HCT116 (cell line): ENCODE data around the gene SLC23A1. TPM values are rescaled to one million over a fixed set of nuclear protein-coding genes. Genes with fewer than 3 reads are reported as not detected.

Source experiments
- ATAC-seq: fragments of 200-7000 bp; cut with Tn5 transposase; 2 replicates; pipeline ENCODE4 v1.9.1; 2020; ENCODE audit warnings: mild to moderate bottlenecking, moderate library complexity
- BruUV-seq: library from RNA; stranded (reverse); fragments of 400-500 nt; replicated peaks from 2 replicates; lab custom pipeline; 2021; lab: Mats Ljungman, UMichigan
- CTCF ChIA-PET: fragments of 300-600 bp; sonication (Branson Sonifier 250); formaldehyde crosslinking; loops from one replicate; lab custom pipeline; 2021; ENCODE audit warnings: antibody characterized with exemption; lab: Charles Lee
- POLR2A ChIA-PET: fragments of 300-600, 350-600 bp; sonication (Branson Sonifier 250); formaldehyde crosslinking; loops from one replicate; lab custom pipeline; 2021; ENCODE audit warnings: antibody characterized with exemption; lab: Charles Lee
- RAD21 ChIA-PET, 2 experiments: fragments of 300-600 bp; sonication (Branson Sonifier 250); formaldehyde crosslinking; loops; one replicate each; lab custom pipeline; 2023; ENCODE audit warnings: low total read pairs in 2 of 2; ENCODE audit not compliant: uncharacterized antibody in 2 of 2, unreplicated experiment in 2 of 2, low non-redundant PET in 1 of 2; lab: Charles Lee
- DNase-seq: peaks from one replicate; pipeline ENCODE4 v3.0.0-alpha.2; 2010; ENCODE audit warnings: low read depth, low spot score
- H2AFZ ChIP-seq: fragments of 200-600 bp; shearing (Covaris generic), sonication (generic); 2 replicates; pipeline ENCODE4 v1.6.1; 2017; ENCODE audit warnings: low read depth, mixed run types, mixed read lengths, antibody characterized with exemption, low read length; ENCODE audit not compliant: poor library complexity, severe bottlenecking
- H3K27ac ChIP-seq: 2 replicates; pipeline ENCODE4 v1.5.1; 2012; ENCODE audit warnings: low read depth, low read length
- H3K27me3 ChIP-seq: fragments of 200-600 bp; sonication (generic); 2 replicates; pipeline ENCODE4 v1.6.1; 2016; ENCODE audit warnings: mixed run types, low read length, mixed read lengths; ENCODE audit not compliant: insufficient read depth
- H3K36me3 ChIP-seq, 2 experiments: fragments of 200-500 bp in 1 of 2; fragments of 200-600 bp in 1 of 2; sonication (Bioruptor generic) in 1 of 2; sonication (generic) in 1 of 2; 2 replicates each; pipeline versions ENCODE4 v1.5.1 to v1.6.1; 2014 to 2016; ENCODE audit warnings: low read length in 2 of 2, inconsistent platforms in 1 of 2, mixed read lengths in 1 of 2, mixed run types in 1 of 2; ENCODE audit not compliant: insufficient read depth in 2 of 2, control insufficient read depth in 1 of 2
- H3K4me1 ChIP-seq, 2 experiments: fragments of 200-600 bp in 1 of 2; sonication (generic) in 1 of 2; 2 replicates each; pipeline versions ENCODE4 v1.5.1 to v1.6.1; 2012 to 2017; ENCODE audit warnings: low read length in 2 of 2, inconsistent platforms in 1 of 2, mild to moderate bottlenecking in 1 of 2, mixed read lengths in 1 of 2, mixed run types in 1 of 2, moderate library complexity in 1 of 2; ENCODE audit not compliant: insufficient read depth in 2 of 2, control insufficient read depth in 1 of 2
- H3K4me2 ChIP-seq: fragments of 200-600 bp; sonication (generic); 2 replicates; pipeline ENCODE4 v1.6.1; 2017; ENCODE audit warnings: mixed run types, low read length, mixed read lengths
- H3K4me3 ChIP-seq, 2 experiments: fragments of 200-600 bp in 1 of 2; sonication (generic) in 1 of 2; replicated peaks in 1 of 2; 2 replicates each; pipeline ENCODE4 v1.5.1; 2011 to 2016; ENCODE audit warnings: low read length in 2 of 2, control low read depth in 1 of 2, low read depth in 1 of 2, mild to moderate bottlenecking in 1 of 2, mixed read lengths in 1 of 2, mixed run types in 1 of 2
- H3K79me2 ChIP-seq: fragments of 200-600 bp; sonication (generic); 2 replicates; pipeline ENCODE4 v1.6.1; 2017; ENCODE audit warnings: mild to moderate bottlenecking, mixed run types, low read length, moderate library complexity, mixed read lengths; ENCODE audit not compliant: insufficient read depth
- H3K9ac ChIP-seq: fragments of 200-600 bp; sonication (generic); 2 replicates; pipeline ENCODE4 v1.6.1; 2016; ENCODE audit warnings: low read length, mixed read lengths
- H3K9me2 ChIP-seq: fragments of 200-600 bp; sonication (generic), shearing (Covaris generic); 2 replicates; pipeline ENCODE4 v1.6.1; 2017; ENCODE audit warnings: mixed run types, mild to moderate bottlenecking, moderate library complexity; ENCODE audit not compliant: insufficient read depth
- H3K9me3 ChIP-seq, 2 experiments: fragments of 200-500 bp in 1 of 2; fragments of 200-600 bp in 1 of 2; sonication (Bioruptor generic) in 1 of 2; sonication (generic) in 1 of 2; 2 replicates each; pipeline ENCODE4 v1.6.1; 2014 to 2017; ENCODE audit warnings: low read length in 2 of 2, mixed read lengths in 2 of 2, inconsistent platforms in 1 of 2, low read depth in 1 of 2, mild to moderate bottlenecking in 1 of 2, mixed run types in 1 of 2, moderate library complexity in 1 of 2; ENCODE audit not compliant: control insufficient read depth in 1 of 2, insufficient read depth in 1 of 2
- H4K20me1 ChIP-seq: fragments of 200-600 bp; sonication (generic), shearing (Covaris generic); 2 replicates; pipeline ENCODE4 v1.6.1; 2017; ENCODE audit warnings: mixed run types, mild to moderate bottlenecking, moderate library complexity; ENCODE audit not compliant: insufficient read depth
- CBX3 ChIP-seq: IDR thresholded peaks from 2 replicates; pipeline ENCODE4 v1.6.1; 2012; ENCODE audit warnings: low read depth
- CTCF ChIP-seq, 3 experiments: fragments of 200-600 bp in 1 of 3; sonication (generic) in 1 of 3; IDR thresholded peaks in 2 of 3; conservative IDR thresholded peaks in 1 of 3; 2 replicates each; pipeline ENCODE4 v1.5.1; 2012 to 2017; ENCODE audit warnings: low read depth in 2 of 3, low read length in 2 of 3, antibody characterized with exemption in 1 of 3, borderline replicate concordance in 1 of 3, control low read depth in 1 of 3, mild to moderate bottlenecking in 1 of 3, mixed read lengths in 1 of 3, mixed run types in 1 of 3, moderate library complexity in 1 of 3; ENCODE audit not compliant: insufficient read depth in 1 of 3
- ELF1 ChIP-seq: IDR thresholded peaks from 2 replicates; pipeline ENCODE4 v1.6.1; 2012; ENCODE audit warnings: low read depth, borderline replicate concordance
- EZH2 ChIP-seq: fragments of 200-600 bp; sonication (generic); IDR thresholded peaks from 2 replicates; pipeline ENCODE4 v1.6.1; 2017; ENCODE audit warnings: antibody characterized with exemption, mixed run types
- EZH2phosphoT487 ChIP-seq: fragments of 200-600 bp; IDR thresholded peaks from 2 replicates; pipeline ENCODE4 v1.6.1; 2018; ENCODE audit warnings: antibody characterized with exemption, borderline replicate concordance
- JUND ChIP-seq: IDR thresholded peaks from 2 replicates; pipeline ENCODE4 v1.6.1; 2012
- SIN3A ChIP-seq: IDR thresholded peaks from 2 replicates; pipeline ENCODE4 v1.6.1; 2012; ENCODE audit warnings: low read depth
- SP1 ChIP-seq: IDR thresholded peaks from 2 replicates; pipeline ENCODE4 v1.6.1; 2012; ENCODE audit warnings: low read depth
- SRF ChIP-seq: IDR thresholded peaks from 2 replicates; pipeline ENCODE4 v1.6.1; 2012; ENCODE audit warnings: low read depth
- TCF7L2 ChIP-seq: IDR thresholded peaks from 2 replicates; pipeline ENCODE4 v1.7.0; 2011; ENCODE audit warnings: borderline replicate concordance, inconsistent platforms; ENCODE audit not compliant: insufficient read depth, insufficient read length; ENCODE audit errors: extremely low read depth
- ZBTB33 ChIP-seq: IDR thresholded peaks from 2 replicates; pipeline ENCODE4 v1.6.1; 2011; ENCODE audit warnings: mild to moderate bottlenecking, low read length, moderate library complexity; ENCODE audit not compliant: insufficient replicate concordance; ENCODE audit errors: extremely low read depth
- ZFX ChIP-seq: fragments of 450-650 bp; IDR thresholded peaks from 2 replicates; pipeline ENCODE4 v1.6.1; 2017
- ZNF274 ChIP-seq: fragments of 200-500 bp; sonication (Bioruptor generic); IDR thresholded peaks from 2 replicates; pipeline ENCODE4 v1.6.1; 2014; ENCODE audit warnings: mild to moderate bottlenecking, low read depth, low read length, inconsistent platforms
- intact Hi-C: fragments of 100-400 bp; cut with micrococcal nuclease; formaldehyde crosslinking; loops from 2 replicates; pipeline ENCODE4 v1.10.0; 2022
- total RNA-seq: library from RNA; stranded (reverse); gene quantifications from one replicate; pipeline ENCODE4 v1.2.1, GENCODE V29; 2021; ENCODE audit not compliant: unreplicated experiment

The SLC23A1 gene
- total RNA-seq, 1 experiment from 2014 or later, result not detected

- Histone ChIP-seq H3K4me1 (no peaks in the 10 kb centered on the region), H3K27ac (no peak overlapping the region), H3K9ac (no peak overlapping the region), H3K4me3 (no peak overlapping the region), H3K27me3 (no peaks in the 10 kb centered on the region), H3K79me2 (no peaks in the 10 kb centered on the region), H3K4me2 (no peak overlapping the region), H2AFZ (no peak overlapping the region), H3K9me2 (no peaks in the 10 kb centered on the region), H3K36me3 (no peaks in the 10 kb centered on the region), H4K20me1 (no peaks in the 10 kb centered on the region), H3K9me3 (no peaks in the 10 kb centered on the region)
- no TSS peak for BruUV-seq
- ATAC-seq (no peak), DNase-seq (no peak)
- ChIA-PET POLR2A (no interaction called here), CTCF (no interaction called here), RAD21 (no interaction called here)
- intact Hi-C loops, result no loop called here
- TF ChIP-seq ZBTB33, result no peak
- no peak for TF ChIP-seq SRF
- no peak for TF ChIP-seq SP1
- no peak for TF ChIP-seq ZNF274
- TF ChIP-seq SIN3A, result no peak
- no peak for TF ChIP-seq EZH2
- TF ChIP-seq ZFX, result no peak
- no peak for TF ChIP-seq ELF1
- TF ChIP-seq CBX3, result no peak
Observed at GRCh38 chr5:139431706-139432105, 48.6 kb upstream of the SLC23A1 start.

- ChIA-PET RAD21 (no interaction called here), POLR2A (no interaction called here), CTCF (interaction anchor here (0.7 kb wide), 1 partner anchor 202 kb away, joined by 3 read pairs; no protein-coding TSS in a partner anchor)
- Histone ChIP-seq H3K9me2 (no peaks in the 10 kb centered on the region), H2AFZ (no peak overlapping the region), H4K20me1 (no peaks in the 10 kb centered on the region), H3K4me1 (no peaks in the 10 kb centered on the region), H3K9ac (no peak overlapping the region), H3K36me3 (no peaks in the 10 kb centered on the region), H3K27me3 (no peaks in the 10 kb centered on the region), H3K9me3 (no peaks in the 10 kb centered on the region), H3K79me2 (no peaks in the 10 kb centered on the region), H3K27ac (no peak overlapping the region), H3K4me3 (no peak overlapping the region), H3K4me2 (no peak overlapping the region)
- no peak for DNase-seq
- intact Hi-C loops, result no loop called here
- ATAC-seq, result no peak
- TF ChIP-seq CTCF (IDR thresholded peaks at IDR 0.05 in 2 of 3, conservative IDR thresholded peaks at IDR 0.05 in 1 of 3; ENCODE audit: borderline replicate concordance in 1 of 3, insufficient read depth in 1 of 3, low read depth in 2 of 3, low read length in 2 of 3) (no peak), TCF7L2 (no peak), EZH2phosphoT487 (no peak), JUND (no peak), ZBTB33 (no peak), EZH2 (no peak)
- no TSS peak for BruUV-seq
Observed at GRCh38 chr5:139430015-139430414, 46.9 kb upstream of the SLC23A1 start.
